ENCODE measurements around the gene CCNL2. TPM values are rescaled to one million over a fixed set of nuclear protein-coding genes. Genes with fewer than 3 reads are reported as not detected.

CCNL2 gene
- total and polyA plus RNA-seq, 9 donors, result 71.1 to 245 (median 196) TPM

- WGBS, 3 donors, result 59 to 74% (median 70%) methylated on average over 9 to 12 of the region's 12 CpGs
- intact Hi-C loops (cut with DNase I), result no loop called here
- Histone ChIP-seq H3K9me3 (no peaks in the 10 kb centered on the region), H3K4me1 (ENCODE audit: insufficient read depth) (peaks cover 26% of the 10 kb centered on the region), H3K27ac (peak overlapping the region in 1 of 2 donors; percentile 6), H3K4me3 (no peak overlapping the region), H3K36me3 (no peaks in the 10 kb centered on the region), H3K27me3 (no peaks in the 10 kb centered on the region)
- TF ChIP-seq POLR2A (IDR thresholded peaks at IDR 0.05) (no peak), EP300 (IDR thresholded peaks at IDR 0.05) (no peak), CTCF (IDR thresholded peaks at IDR 0.05) (no peak)
- no peak for DNase-seq
Measured at GRCh38 chr1:1345860-1346500, 53.2 kb downstream of the CCNL2 start.

- TF ChIP-seq CTCF (IDR thresholded peaks at IDR 0.05) (no peak), EP300 (IDR thresholded peaks at IDR 0.05) (no peak), POLR2A (IDR thresholded peaks at IDR 0.05) (no peak)
- WGBS, 3 donors, result 56 to 63% (median 58%) methylated on average over 5 to 16 of the region's 16 CpGs
- DNase-seq, result no peak
- intact Hi-C loops (cut with DNase I), result no loop called here
- Histone ChIP-seq H3K9me3 (no peaks in the 10 kb centered on the region), H3K4me1 (ENCODE audit: insufficient read depth) (peaks cover 26% of the 10 kb centered on the region), H3K27me3 (no peaks in the 10 kb centered on the region), H3K27ac (no peak overlapping the region), H3K36me3 (no peaks in the 10 kb centered on the region), H3K4me3 (no peak overlapping the region)
Measured at GRCh38 chr1:1345384-1345783, 53.8 kb downstream of the CCNL2 start.

GRCh38 chr1:1344655-1345361 lies 54.3 kb downstream of the CCNL2 start:
- no peak for DNase-seq
- Histone ChIP-seq H3K4me3 (no peak overlapping the region), H3K27me3 (no peaks in the 10 kb centered on the region), H3K27ac (no peak overlapping the region), H3K9me3 (no peaks in the 10 kb centered on the region), H3K4me1 (ENCODE audit: insufficient read depth) (peaks cover 26% of the 10 kb centered on the region), H3K36me3 (no peaks in the 10 kb centered on the region)
- WGBS, 3 donors, result 74 to 78% (median 75%) methylated on average over 11 to 15 of the region's 15 CpGs
- intact Hi-C loops (cut with DNase I), result no loop called here
- TF ChIP-seq EP300 (IDR thresholded peaks at IDR 0.05), result no peak

GRCh38 chr1:1343811-1344421 lies 55.2 kb downstream of the CCNL2 start:
- intact Hi-C loops (cut with DNase I), result no loop called here
- 85 to 88% (median 88%) methylated on average over 22 to 24 of the region's 24 CpGs for WGBS, 3 donors

More at GRCh38 chr1:1343811-1344421, 55.2 kb downstream of the CCNL2 start:
- Histone ChIP-seq H3K36me3 (no peaks in the 10 kb centered on the region), H3K9me3 (no peaks in the 10 kb centered on the region), H3K4me1 (ENCODE audit: insufficient read depth) (peaks cover 26% of the 10 kb centered on the region), H3K27me3 (no peaks in the 10 kb centered on the region), H3K27ac (no peak overlapping the region), H3K4me3 (no peak overlapping the region)
- TF ChIP-seq POLR2A (IDR thresholded peaks at IDR 0.05) (no peak), EP300 (IDR thresholded peaks at IDR 0.05) (no peak), CTCF (IDR thresholded peaks at IDR 0.05) (no peak)
- DNase-seq, result no peak

Data from ovary (tissue), 9 donors.